Measurements from ENCODE around the gene FAM162A.

The FAM162A gene

DNA sequence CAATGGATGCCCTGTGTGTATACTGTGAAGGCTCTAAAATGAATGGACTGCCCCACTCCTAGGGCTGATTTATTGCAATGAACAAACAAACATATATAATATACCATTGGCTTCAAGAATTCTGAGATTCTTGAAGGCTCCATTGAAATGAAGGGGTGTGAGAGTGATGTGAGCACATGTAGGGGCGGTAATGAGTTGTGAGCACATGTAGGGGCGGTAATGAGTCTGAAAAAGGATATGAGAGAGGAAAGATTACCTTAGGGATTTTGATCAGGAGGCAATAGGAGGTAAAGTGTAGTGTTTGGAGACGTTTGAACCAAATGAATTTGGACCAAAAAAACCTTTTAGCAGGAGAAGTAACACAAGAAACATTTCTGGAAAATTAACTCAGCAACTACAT, 3.7 kb downstream of the FAM162A start:
- DNase-seq (ENCODE audit: low spot score), result no peak

DNA sequence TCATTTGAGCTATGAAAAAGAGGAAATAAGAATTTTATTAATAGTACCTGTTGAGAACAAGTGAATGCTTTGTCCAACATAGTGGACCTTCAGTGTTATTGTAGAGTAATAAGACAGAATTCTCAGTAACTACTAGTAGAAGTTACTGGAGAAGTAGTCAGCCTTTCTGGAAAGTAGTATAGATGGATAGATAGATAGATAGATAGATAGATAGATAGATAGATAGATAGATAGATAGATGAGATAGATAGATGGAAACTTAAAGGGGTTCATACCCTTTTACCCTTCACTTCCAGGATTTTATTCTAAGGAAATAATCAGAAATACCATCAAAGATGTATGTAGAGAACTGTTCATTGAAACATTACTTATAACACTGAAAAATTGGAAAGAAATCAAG, 5.2 kb downstream of the FAM162A start:
- DNase-seq (ENCODE audit: low spot score), result no peak

DNA sequence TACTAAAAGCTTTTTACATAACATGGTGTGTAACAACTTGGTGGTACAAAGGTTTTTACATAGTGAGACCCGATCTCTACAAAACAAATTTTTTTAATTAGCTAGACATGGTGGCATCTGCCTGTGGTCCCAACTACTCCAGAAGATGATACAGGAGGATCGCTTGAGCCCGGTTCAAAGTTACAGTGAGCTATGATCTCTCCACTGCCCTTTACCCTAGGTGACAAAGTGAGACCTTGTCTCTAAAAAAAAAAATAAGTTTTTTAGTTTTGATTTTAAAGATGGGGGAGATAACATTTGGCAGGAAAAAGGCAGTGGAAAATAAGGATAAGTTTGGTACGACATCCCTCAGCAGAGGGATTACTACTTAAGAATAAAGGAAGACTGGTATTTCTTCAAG, 5.9 kb downstream of the FAM162A start:
- DNase-seq (ENCODE audit: low spot score), result no peak

DNA sequence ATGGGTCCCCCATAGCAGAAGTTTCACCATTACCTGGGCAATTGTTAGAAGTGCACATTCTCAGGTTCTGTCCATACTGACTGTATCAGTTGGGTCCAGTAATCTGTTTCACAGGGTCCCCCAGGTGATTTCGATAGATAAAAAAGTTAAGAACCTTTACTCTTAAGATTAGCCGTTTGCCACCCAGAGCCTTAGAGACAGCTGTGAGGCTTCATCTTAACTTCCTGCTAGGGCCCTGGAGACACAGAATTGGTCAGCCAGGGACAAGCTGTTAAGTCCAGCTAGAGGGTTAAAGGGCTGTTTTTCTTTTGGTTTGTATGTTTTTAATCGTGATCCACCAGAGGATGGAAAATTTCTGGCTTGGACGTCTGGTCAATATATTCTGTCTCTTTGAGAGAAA, 6.7 kb downstream of the FAM162A start:
- DNase-seq (ENCODE audit: low spot score), result no peak

DNA sequence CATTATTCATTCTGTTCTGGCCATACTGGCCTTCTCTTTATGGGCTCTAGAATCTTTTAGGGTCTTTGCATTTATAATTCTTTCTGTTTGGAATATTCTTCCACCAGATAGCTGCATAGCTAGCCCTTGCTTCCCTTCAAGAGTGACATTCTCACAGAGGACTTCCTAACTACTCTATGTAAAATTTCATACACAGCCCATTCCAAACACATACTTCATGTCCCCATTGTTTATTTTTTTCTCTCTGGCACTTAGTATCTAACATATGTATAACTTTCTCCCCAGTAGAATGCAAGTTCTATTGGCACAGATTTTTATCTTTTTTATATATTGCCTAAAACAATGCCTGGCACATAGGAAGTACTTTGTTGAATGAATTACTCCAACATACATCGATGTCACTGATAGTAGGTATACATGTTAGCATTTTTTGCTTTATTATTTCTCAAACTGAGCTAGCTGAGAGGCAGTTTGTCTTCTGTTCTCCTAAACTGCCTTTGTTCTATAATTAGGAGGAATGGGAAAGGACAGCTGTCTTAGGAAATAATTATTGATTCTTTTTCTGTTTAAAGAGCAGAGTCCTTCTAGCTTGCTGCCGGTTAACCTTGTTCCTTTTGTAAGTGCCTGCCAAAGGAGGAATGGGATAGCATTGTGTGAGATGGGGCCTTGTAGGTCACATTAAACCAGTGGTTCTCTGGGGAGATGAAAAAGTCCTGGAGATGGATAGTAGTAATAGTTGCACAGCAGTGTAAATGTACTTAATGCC, 7.9 kb downstream of the FAM162A start:
- DNase-seq (ENCODE audit: low spot score), result no peak

DNA sequence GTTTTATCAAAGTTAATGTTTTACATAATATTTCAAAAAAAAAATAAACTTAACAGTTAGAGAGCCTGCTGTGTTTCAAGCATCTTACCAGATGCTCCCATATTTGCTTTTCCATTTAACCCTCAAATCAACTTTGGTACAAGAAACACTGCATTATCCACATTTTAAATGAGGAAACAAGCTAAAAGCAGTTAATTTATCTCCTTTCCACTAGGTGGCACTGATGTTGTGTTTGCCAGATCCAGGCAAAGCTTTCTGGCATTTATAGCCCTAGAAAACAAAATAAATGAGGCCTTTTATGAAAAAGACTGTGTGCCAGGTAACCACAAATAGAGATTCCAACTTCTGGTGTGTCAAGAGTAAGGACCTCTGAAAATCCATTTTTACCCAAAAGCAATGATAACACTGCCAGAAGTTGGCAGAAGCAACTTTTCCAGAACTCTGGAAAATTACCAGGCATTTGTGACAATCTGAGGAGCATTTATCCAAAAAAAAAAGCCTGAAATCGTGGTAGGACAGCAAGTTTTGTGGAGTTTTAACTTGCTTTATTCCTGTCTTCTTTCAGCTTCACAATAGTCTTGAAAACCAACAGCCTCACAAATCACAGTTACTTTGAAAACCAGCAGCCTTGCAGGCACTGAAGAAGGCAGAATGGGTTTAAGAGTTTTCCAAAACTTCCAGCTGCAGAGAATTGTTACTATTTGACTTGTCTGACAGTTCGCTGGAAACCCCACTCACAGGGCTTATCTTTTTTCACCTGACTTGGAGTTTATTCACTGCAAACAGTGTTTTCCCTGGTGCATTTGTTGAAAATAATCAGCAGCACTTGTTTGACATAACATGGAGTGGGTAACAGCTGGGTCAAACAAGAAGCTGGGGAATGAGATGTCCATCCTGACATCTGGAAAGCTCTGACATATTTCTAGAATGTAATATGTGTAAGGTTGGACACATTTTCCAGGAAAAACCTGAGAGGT, 9.2 kb downstream of the FAM162A start:
- peak; percentile 37 for DNase-seq (ENCODE audit: low spot score)

DNA sequence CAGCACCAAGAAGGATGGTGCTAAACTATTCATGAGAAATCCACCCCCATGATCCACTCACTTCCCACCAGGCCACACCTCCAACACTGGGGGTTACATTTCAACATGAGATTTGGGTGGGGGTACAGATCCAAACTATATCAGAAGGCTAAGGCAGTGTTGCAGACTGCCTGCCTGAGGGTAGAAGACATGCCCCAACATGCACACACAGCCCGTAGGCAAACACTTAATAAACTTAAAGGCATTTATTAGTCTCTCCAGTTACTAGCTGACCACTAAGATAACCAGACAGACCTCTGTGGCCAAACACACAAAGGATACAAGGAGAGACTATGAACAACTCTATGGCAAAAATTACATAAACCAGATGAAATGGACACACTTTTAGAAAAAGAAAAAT, 10.2 kb downstream of the FAM162A start:
- no peak for DNase-seq (ENCODE audit: low spot score)

DNA sequence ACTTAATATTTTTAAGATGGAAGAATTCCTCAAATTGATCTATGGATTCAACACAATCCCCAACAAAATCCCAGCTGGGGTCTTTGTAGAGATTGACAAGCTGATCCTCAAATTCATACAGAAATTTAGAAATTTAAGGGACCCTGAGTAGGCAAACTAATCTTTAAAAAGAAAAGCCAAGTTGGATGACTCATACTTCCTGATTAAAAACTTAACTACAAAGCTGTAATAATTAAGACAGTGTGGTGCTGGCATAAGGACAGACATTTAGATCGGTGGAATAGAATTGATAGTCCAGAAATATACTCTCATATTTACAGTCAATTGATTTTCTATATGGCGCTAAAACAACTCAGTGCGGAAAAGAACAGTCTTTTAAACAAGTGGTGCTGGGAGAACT, 11.6 kb downstream of the FAM162A start:
- DNase-seq (ENCODE audit: low spot score), result no peak

DNA sequence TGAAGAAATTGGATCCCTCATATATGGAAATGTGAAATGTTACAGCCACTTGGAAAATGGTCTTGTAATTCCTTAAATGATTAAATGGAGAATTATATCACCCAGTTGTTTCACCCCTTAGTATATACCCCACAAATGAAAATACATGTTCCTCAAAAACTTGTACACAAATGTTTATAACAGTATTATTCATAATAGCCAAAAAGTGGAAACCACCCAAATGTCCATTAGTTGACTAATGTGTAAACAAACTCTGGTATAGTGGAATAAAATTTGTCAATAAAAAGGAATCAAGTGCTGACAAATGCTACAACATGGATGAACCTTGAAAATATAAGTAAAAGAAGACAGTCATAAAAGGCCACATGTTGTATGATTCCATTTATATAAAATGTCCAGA, 12.5 kb downstream of the FAM162A start:
- DNase-seq (ENCODE audit: low spot score), result no peak

DNA sequence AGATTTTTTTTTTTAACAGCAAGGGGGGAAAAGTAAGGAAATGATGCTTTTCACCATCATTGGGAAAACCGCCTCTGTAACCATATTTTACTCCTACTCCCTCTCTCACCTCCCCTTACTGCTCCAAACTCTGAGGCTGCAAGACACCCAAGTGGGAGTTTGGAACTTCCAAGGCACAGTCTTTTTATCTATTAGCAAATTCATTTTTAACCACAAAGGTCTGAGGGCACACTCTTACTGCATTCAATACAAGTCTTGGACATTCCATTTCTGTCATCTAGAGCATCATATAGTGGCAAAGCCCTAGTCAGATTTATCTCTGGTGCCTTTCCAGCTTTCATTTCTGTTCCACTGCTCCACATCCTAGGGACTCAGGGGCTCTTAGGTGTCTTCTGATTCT, 13.2 kb downstream of the FAM162A start:
- DNase-seq (ENCODE audit: low spot score), result no peak

DNA sequence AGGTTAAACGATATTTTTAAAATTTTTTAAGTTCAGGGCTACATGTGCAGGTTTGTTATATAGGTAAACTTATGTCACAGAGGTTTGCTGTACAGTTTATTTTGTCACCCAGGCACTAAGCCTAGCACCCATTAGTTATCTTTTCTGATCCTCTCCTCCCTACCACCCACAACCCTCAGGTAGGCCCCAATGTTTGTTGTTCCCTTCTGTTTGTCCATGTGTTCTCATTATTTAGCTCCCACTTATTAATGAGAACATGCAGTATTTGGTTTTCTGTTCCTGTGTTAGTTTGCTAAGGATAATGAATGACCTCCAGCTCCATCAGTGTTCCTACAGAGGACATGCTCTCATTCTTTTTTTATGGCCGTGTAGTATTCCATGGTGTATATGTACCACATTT, 14.9 kb downstream of the FAM162A start:
- DNase-seq (ENCODE audit: low spot score), result no peak

DNA sequence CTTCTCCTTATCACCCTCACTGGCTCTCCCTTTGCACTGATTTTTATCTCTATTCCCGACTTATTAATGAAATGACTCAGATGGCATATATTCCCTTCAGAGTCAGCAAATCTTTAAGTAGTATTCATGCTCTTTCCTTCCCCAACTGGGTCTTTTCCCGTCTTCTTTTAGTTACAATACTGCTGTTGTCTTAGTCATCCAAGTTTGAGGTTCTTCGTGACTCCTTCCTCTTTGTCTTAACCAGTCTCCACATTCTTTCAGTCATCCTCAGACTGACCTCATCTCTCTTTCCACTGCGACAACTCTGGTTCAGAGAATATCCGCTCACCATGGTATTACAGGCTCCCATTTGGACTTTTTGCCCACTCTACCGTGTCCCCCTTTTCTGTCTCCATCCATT, 19.5 kb downstream of the FAM162A start:
- no peak for DNase-seq (ENCODE audit: low spot score)

DNA sequence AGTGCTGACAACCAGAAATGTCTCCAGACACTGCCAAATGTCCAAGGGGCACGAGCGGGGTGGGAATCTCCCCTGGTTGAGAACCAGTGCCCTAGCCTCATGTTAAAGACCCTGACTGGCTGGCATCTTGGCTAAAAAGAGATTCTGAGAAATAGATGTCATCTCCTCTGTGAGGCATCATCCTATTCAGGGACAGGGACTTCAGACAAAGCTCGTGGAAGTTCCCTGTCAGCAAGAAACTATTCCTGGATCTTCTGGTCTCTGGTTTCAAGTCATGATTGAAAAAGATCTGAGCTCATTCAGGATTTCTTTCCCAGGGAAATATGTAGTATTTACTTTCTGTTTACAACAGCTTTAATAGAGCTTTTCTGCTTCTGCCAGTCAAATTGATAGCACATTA, 21.0 kb downstream of the FAM162A start:
- no peak for DNase-seq (ENCODE audit: low spot score)

DNA sequence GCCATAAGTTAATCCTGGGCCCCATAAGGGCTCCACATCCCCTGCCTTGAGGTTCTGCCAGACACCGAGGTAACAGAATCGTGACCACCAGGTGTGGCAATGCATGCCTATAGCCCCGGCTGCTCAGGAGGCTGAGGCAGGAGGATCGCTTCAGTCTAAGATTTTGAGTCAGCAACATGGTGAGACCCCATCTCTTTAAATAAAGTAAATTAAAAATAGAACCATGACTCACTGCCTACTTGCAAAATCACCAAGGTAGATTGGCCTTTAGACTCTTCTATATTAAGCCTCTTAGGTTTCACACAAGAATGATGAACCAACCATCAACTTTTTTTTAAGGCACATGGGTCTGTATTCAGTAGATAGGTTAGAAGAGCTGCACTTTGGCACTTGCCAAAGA, 22.2 kb downstream of the FAM162A start:
- no peak for DNase-seq (ENCODE audit: low spot score)

DNA sequence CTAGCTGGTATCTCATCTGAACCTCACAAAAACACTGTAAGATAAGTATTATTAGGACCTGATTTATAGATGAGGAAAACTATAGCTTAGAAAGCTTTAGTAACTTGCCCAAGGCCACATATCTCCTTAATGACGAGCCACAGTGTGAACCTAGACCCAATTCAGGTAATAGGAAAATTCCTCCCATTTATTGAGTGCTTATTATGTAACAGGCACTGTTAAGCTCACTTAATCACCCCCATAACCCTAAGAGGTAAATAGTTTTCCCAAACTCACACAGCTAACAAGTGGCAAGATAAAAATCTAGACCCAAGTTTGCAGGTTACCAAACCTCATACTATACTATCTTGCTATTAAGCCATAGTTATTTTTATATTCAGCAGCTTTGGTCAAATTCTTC, 24.0 kb downstream of the FAM162A start:
- no peak for DNase-seq (ENCODE audit: low spot score)

DNA sequence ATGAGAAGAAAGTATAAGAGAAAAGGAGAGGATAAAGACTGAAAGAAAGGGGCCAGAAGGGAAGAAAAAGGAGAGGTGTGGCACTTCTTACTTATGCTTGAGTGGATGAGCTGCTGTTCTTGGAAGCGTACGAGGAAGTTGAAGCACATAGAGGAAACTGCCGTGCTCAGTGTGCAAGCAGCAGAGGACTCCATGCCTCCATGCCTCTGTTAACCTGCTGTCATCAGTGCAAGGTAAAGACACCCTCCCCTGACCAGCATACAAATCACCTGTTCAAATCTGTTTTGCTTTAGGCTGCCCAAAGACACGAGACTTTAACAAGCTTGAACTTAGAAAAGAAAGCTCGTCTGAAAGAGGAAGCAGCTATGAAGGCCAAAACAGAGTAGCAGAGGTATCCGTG, 25.5 kb downstream of the FAM162A start:
- DNase-seq (ENCODE audit: low spot score), result no peak

DNA sequence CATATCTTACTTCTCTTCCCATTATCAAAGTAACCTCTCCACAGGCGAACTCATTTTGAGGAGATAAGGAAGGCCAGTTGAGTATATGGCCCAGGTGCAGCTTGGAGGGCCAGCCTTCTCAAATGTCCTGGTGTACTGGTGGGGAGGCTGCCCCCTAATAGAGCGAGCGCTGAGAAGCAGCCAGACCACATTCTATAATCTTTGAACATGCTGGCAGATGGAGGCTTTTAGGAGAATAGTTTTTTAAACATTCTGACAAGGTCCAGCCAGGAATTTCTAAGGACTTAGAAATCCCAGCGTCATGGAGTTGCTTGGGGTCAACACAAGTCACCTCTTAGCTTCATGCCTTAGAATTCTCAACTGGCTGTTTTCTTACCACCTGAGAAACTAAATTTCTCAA, 26.1 kb downstream of the FAM162A start:
- no peak for DNase-seq (ENCODE audit: low spot score)

DNA sequence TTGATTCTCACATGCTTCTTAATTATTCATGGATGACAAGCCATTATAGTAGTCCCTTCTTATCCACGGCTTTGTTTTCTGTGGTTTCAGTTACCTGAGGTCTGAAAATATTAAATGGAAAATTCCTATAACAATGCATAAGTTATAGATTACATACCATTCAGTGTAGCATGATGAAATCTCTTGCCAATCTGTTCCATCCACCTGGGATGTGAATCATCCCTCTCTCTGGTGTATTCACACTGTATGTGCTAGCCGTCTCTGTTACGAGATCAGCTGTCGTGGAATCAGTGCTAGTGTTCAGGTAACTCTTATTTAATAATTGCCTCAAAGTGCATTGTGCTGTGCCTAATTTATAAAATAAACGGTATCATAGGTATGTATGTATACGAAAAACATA, 26.7 kb downstream of the FAM162A start:
- DNase-seq (ENCODE audit: low spot score), result no peak

DNA sequence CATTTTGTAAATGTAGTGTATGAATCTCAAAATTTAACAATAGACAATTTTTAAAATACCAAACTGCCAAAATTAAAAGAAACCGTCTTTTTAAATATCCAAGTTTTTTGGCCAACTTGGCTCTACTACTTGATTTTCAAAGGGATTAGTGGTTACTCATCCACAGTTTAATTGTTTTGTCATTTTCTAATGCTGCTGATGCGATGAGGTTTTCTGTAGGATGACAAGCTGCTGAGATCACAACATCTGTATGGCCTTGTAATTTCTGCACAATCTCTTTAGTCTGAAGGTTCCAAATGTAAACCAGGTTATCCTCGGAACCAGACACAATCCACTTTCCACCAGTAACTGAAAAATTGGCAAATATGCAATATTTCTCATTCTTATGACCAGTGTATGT, 30.4 kb downstream of the FAM162A start:
- no peak for DNase-seq (ENCODE audit: low spot score)

DNA sequence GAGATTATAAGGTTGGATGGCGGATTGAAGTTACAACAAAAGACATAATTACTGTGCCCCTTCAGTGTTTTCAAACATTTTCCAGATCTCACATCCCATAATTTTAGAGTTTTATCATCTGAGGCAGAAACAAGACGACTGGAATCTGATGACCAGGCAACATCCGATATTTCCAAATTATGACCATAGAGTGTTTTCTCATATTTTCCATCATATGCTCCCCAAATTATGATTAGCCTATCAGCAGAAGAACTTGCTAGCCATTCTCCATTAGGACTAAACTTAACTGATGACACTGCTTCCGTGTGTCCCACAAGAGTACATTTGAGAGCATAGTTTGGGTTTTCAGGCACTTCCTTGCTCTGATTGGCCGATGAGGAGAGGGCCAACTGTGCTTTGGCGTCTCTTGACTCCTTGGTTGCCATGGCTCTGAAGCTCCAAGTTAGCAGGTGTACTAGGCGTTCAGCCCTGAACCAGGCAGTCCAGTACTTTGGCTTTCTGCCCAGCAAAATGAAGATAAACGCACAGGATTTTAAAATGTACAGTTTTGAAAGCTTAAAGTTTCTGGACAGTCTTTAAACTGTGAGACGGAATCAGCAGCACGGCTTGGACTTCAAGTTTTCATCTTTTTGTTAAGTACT, 31.2 kb downstream of the FAM162A start:
- peak; percentile 30 for DNase-seq (ENCODE audit: low spot score)

DNA sequence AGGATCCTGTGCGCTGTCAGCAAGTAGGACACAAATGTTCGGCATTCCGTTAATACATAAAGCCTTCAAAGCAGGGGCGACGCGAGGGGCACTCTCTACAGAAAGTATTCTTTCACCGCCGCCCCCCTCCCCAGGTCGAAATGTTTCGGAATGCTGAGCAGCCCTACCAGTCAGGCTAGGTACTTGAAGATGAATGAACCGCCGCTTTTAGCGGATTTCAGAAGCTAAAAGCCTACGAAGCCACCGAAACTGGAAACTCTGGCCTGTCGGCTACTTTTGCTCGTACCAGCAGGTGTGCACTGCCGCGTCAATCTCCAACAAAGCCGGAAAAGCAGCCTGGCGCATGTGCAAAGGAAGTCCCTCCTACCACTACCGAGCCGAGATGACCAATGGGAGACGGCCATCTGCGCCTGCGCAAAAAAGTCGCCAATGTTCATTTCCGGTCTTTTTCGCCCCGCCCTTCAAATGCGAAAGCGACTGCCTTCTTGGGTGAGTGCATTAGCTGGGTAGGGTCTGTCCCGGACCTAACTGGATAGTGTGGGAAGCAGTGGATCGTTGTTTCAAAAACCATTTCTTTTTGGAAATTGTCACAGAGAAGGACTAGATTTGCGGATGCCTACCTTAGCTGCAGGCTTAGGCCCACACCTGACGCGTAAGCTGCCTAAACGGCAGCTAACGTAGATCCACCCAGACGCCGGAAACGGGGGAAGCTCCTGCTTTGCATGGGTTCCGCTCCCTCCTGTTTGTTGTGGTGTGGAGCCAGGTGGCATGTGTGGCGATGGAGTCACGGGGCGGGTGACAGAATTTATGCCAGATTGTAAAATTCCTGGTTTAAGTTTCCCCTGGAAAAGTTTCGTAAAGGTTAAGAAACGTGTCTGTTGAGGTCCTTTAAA, 32.0 kb downstream of the FAM162A start, which contains the start of gene WDR5B:
Gene WDR5B, minus strand, starts transcription at position 301 of the 893 bp plus-strand sequence. CDS start 534 bp downstream, outside the sequence.
- peak; percentile 97 for DNase-seq (ENCODE audit: low spot score)

DNA sequence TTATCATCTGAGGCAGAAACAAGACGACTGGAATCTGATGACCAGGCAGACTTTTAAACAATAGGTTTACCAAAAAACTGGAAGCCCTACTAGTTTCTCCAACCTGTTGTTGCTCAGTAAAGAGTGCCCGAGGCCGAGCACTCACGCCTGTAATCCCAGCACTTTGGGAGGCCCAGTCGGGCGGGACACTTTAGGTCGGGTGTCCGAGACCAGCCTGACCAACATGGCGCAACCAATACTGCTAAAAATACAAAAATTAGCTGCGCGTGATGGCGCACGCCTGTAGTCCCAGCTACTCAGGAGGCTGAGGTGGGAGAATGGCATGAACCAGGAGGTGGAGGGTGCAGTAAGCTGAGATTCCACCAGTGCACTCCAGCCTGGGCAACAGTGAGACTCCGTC, 33.0 kb downstream of the FAM162A start:
- no peak for DNase-seq (ENCODE audit: low spot score)

All from HuH-7 (cell line).